Endothelial cell of umbilical vein (primary cell): ENCODE data around the gene CCDC171. TPM values are rescaled to one million over a fixed set of nuclear protein-coding genes. Genes with fewer than 3 reads are reported as not detected.
A peak's percentile ranks its signal among the peaks of the same experiment; 100 is the strongest.

Source experiments
- BruUV-seq: library from RNA; stranded (reverse); fragments of 400-500 nt; replicated peaks from 2 replicates; lab custom pipeline; 2021; lab: Mats Ljungman, UMichigan
- CTCF ChIA-PET: fragments of 300-600, 350-600 bp; sonication (Branson Sonifier 250); formaldehyde crosslinking; loops from one replicate; lab custom pipeline; 2021; ENCODE audit warnings: antibody characterized with exemption, inconsistent platforms; lab: Charles Lee
- POLR2A ChIA-PET: fragments of 300-600, 350-600 bp; sonication (Branson Sonifier 250); formaldehyde crosslinking; loops from one replicate; lab custom pipeline; 2021; ENCODE audit warnings: antibody characterized with exemption, inconsistent platforms; lab: Charles Lee
- DNase-seq: peaks from one replicate; pipeline ENCODE4 v3.0.0-alpha.2; 2011; ENCODE audit warnings: low read depth, low spot score
- FAIRE-seq: peaks from 2 replicates; lab custom pipeline; 2011; peaks lifted over from hg19 to GRCh38; lab: Jason Lieb, UNC
- H2AFZ ChIP-seq: 2 replicates; pipeline ENCODE4 v1.6.0; 2012; ENCODE audit warnings: low read depth, low read length, control low read depth, inconsistent platforms
- H3K27ac ChIP-seq: 2 replicates; pipeline ENCODE4 v1.5.1; 2011; ENCODE audit warnings: low read depth, mild to moderate bottlenecking, control low read depth, low read length, moderate library complexity; ENCODE audit not compliant: insufficient read depth
- H3K27me3 ChIP-seq, 2 experiments: 2 replicates each; pipeline versions ENCODE4 v1.6.0 to v1.6.1; 2011; ENCODE audit warnings: low read length in 2 of 2, mixed read lengths in 1 of 2; ENCODE audit not compliant: control insufficient read depth in 2 of 2, insufficient read depth in 2 of 2
- H3K36me3 ChIP-seq, 2 experiments: 2 replicates in 1 of 2; 3 replicates in 1 of 2; pipeline ENCODE4 v1.5.1; 2011; ENCODE audit warnings: low read length in 2 of 2, mild to moderate bottlenecking in 1 of 2, moderate library complexity in 1 of 2; ENCODE audit not compliant: control insufficient read depth in 2 of 2, insufficient read depth in 2 of 2; ENCODE audit errors: extremely low read depth in 1 of 2
- H3K4me1 ChIP-seq: 3 replicates; pipeline ENCODE4 v1.5.1; 2011; ENCODE audit warnings: mild to moderate bottlenecking, low read length; ENCODE audit not compliant: control insufficient read depth, insufficient read depth; ENCODE audit errors: extremely low read depth
- H3K4me2 ChIP-seq: 2 replicates; pipeline ENCODE4 v1.6.1; 2011; ENCODE audit warnings: low read length, control low read depth, mixed read lengths; ENCODE audit not compliant: insufficient read depth
- H3K4me3 ChIP-seq, 3 experiments: fragments of 200-600 bp in 1 of 3; sonication (generic), shearing (Covaris generic) in 1 of 3; replicated peaks in 1 of 3; 2 replicates each; pipeline ENCODE4 v1.5.1; 2011 to 2016; ENCODE audit warnings: control low read depth in 3 of 3, low read length in 3 of 3, mild to moderate bottlenecking in 2 of 3, inconsistent platforms in 1 of 3, low read depth in 1 of 3, moderate library complexity in 1 of 3; ENCODE audit not compliant: insufficient read depth in 1 of 3
- H3K79me2 ChIP-seq: 2 replicates; pipeline ENCODE4 v1.6.0; 2012; ENCODE audit warnings: low read length, inconsistent platforms; ENCODE audit not compliant: control insufficient read depth, insufficient read depth
- H3K9ac ChIP-seq: replicated peaks from 2 replicates; pipeline ENCODE3; 2011; ENCODE audit warnings: low read length, control low read depth; ENCODE audit not compliant: insufficient read depth; ENCODE audit errors: extremely low read depth
- H3K9me1 ChIP-seq: replicated peaks from 3 replicates; pipeline ENCODE4 v1.6.0; 2011; ENCODE audit warnings: mild to moderate bottlenecking, low read length; ENCODE audit not compliant: control insufficient read depth, insufficient read depth; ENCODE audit errors: extremely low read depth
- H3K9me3 ChIP-seq: replicated peaks from 2 replicates; pipeline ENCODE4 v1.5.1; 2012; ENCODE audit warnings: low read length, inconsistent platforms; ENCODE audit not compliant: control insufficient read depth, insufficient read depth
- H4K20me1 ChIP-seq: replicated peaks from 2 replicates; pipeline ENCODE3; 2011; ENCODE audit warnings: mild to moderate bottlenecking, low read length; ENCODE audit not compliant: control insufficient read depth, insufficient read depth; ENCODE audit errors: extremely low read depth
- FOS ChIP-seq: IDR thresholded peaks from 2 replicates; pipeline ENCODE4 v1.6.1; 2011; ENCODE audit warnings: mild to moderate bottlenecking, low read length, moderate library complexity, borderline replicate concordance; ENCODE audit not compliant: insufficient read depth
- GATA2 ChIP-seq: IDR thresholded peaks from 2 replicates; pipeline ENCODE4 v1.7.0; 2011; ENCODE audit warnings: low read depth, mild to moderate bottlenecking, moderate library complexity, mixed read lengths, low read length; ENCODE audit not compliant: insufficient read length, insufficient read depth
- MYC ChIP-seq: IDR thresholded peaks from one replicate; pipeline ENCODE4 v1.6.1; 2011; ENCODE audit warnings: mild to moderate bottlenecking, low read depth, low read length
- POLR2AphosphoS5 ChIP-seq: IDR thresholded peaks from 2 replicates; pipeline ENCODE4 v1.6.1; 2012; ENCODE audit warnings: low read depth, mild to moderate bottlenecking, control low read depth, low read length, moderate library complexity; ENCODE audit not compliant: insufficient read depth
- dilution Hi-C: fragments of 300-500 bp; cut with MboI; formaldehyde crosslinking; loops from one replicate; pipeline ENCODE4 v1.15.0; 2019; ENCODE audit warnings: low sequenced_read_pairs; ENCODE audit not compliant: extremely low pct_ligation_motif_present
- intact Hi-C: fragments of 100-400 bp; cut with micrococcal nuclease; formaldehyde crosslinking; loops from one replicate; pipeline ENCODE4 v1.10.0; 2022
- polyA plus RNA-seq, 4 experiments: library from polyadenylated mRNA; depleted of rRNA in 3 of 4; stranded (reverse) in 3 of 4; unstranded in 1 of 4; fragments of >200 nt; gene quantifications; 2 replicates each; pipeline versions ENCODE4 v1.2.1 to v1.2.3, GENCODE V29; 2011 to 2012; ENCODE audit warnings: missing spikeins in 1 of 4
- total RNA-seq: library from RNA; stranded (reverse); gene quantifications from 2 replicates; pipeline ENCODE4 v1.2.3, GENCODE V29; 2021

Gene CCDC171
- total and polyA plus RNA-seq, 2 donors (not counting 3 experiments of a cell fraction or from before 2014, with no cell fraction given) = 0.58 to 1.4 TPM

- TF ChIP-seq MYC (no peak), FOS (peak; percentile 47)
- Histone ChIP-seq H3K9me3 (no peaks in the 10 kb centered on the region), H3K4me1 (peaks cover 28% of the 10 kb centered on the region), H3K27me3 (no peaks in the 10 kb centered on the region), H2AFZ (no peak overlapping the region), H3K4me2 (no peak overlapping the region), H3K4me3 (no peak overlapping the region), H3K27ac (peak overlapping the region; percentile 11), H3K36me3 (no peaks in the 10 kb centered on the region), H3K9ac (no peak overlapping the region), H3K79me2 (no peaks in the 10 kb centered on the region), H3K9me1 (no peaks in the 10 kb centered on the region), H4K20me1 (no peaks in the 10 kb centered on the region)
- ChIA-PET POLR2A (no interaction called here), CTCF (interaction anchor here (0.7 to 2.0 kb wide), 3 partner anchors 9 to 101 kb away, joined by 3 to 6 read pairs (median 3); no protein-coding TSS in a partner anchor)
- BruUV-seq = no TSS peak
- dilution Hi-C loops = no loop called here
- peak; percentile 58 for DNase-seq
- intact Hi-C loops = no loop called here
- FAIRE-seq = peak; percentile 67
Measured at GRCh38 chr9:15738011-15738410, 185.2 kb downstream of the CCDC171 start.

GRCh38 chr9:15741015-15741414 lies 188.2 kb downstream of the CCDC171 start:
- intact Hi-C loops (no loop called here), dilution Hi-C loops (no loop called here)
- no peaks in the 10 kb centered on the region for H4K20me1 ChIP-seq
- ChIA-PET CTCF (no interaction called here), POLR2A (no interaction called here)
- FAIRE-seq (no peak), DNase-seq (no peak)
- H3K9me3 ChIP-seq = no peaks in the 10 kb centered on the region
- BruUV-seq = no TSS peak
- no peaks in the 10 kb centered on the region for H3K9me1 ChIP-seq
- H3K27me3 ChIP-seq = no peaks in the 10 kb centered on the region
- TF ChIP-seq GATA2 (no peak), POLR2AphosphoS5 (no peak)
- H3K9ac ChIP-seq = no peak overlapping the region
- H3K36me3 ChIP-seq = no peaks in the 10 kb centered on the region
- no peaks in the 10 kb centered on the region for H3K79me2 ChIP-seq
- peaks cover 13% of the 10 kb centered on the region for H3K4me1 ChIP-seq
- no peak overlapping the region for H3K27ac ChIP-seq
- no peak overlapping the region for H2AFZ ChIP-seq
- no peak overlapping the region for H3K4me2 ChIP-seq
- H3K4me3 ChIP-seq = no peak overlapping the region
